HG02763 (cell line): ENCODE data around the gene ADIPOR1.
A peak's percentile ranks its signal among the peaks of the same experiment; 100 is the strongest.
"Not testable (repeated sequence)": the region's sequence is repeated elsewhere in the genome, so short reads cannot be mapped to it uniquely, and the experiment has no call there.

ENCODE experiments used
- ATAC-seq: cut with Tn5 transposase; IDR thresholded peaks from one replicate; pipeline ENCODE4 v1.9.1; 2021; ENCODE audit warnings: mild to moderate bottlenecking, moderate library complexity; ENCODE audit not compliant: unreplicated experiment

Gene ADIPOR1

GRCh38 chr1:202940561-202940960 is 17.6 kb downstream of the ADIPOR1 start:
- ATAC-seq: no peak

- no peak for ATAC-seq
Measured at GRCh38 chr1:202938287-202938925, 19.7 kb downstream of the ADIPOR1 start.

- not testable (repeated sequence) for ATAC-seq
Measured at GRCh38 chr1:202936409-202936808, 21.7 kb downstream of the ADIPOR1 start.

- no peak for ATAC-seq
Measured at GRCh38 chr1:202935844-202936243, 22.3 kb downstream of the ADIPOR1 start.

- ATAC-seq: no peak
Measured at GRCh38 chr1:202934755-202935154, 23.4 kb downstream of the ADIPOR1 start.

GRCh38 chr1:202932476-202932875 is 25.6 kb downstream of the ADIPOR1 start:
- no peak for ATAC-seq

GRCh38 chr1:202926581-202927491 is 31.3 kb downstream of the ADIPOR1 start, which contains the start of gene KLHL12:
KLHL12 (minus strand) TSS chr1:202927234; CDS start chr1:202925162, 2,072 bp downstream.
- peak; percentile 92 for ATAC-seq

GRCh38 chr1:202923533-202923932 is 34.6 kb downstream of the ADIPOR1 start:
- no peak for ATAC-seq

- ATAC-seq: no peak
Measured at GRCh38 chr1:202919615-202920014, 38.5 kb downstream of the ADIPOR1 start.

GRCh38 chr1:202915146-202915545 is 43.0 kb downstream of the ADIPOR1 start:
- no peak for ATAC-seq

- ATAC-seq: not testable (repeated sequence)
Measured at GRCh38 chr1:202912476-202912875, 45.6 kb downstream of the ADIPOR1 start.

- ATAC-seq: no peak
Measured at GRCh38 chr1:202909494-202909893, 48.6 kb downstream of the ADIPOR1 start.

GRCh38 chr1:202908998-202909397 is 49.1 kb downstream of the ADIPOR1 start:
- ATAC-seq: no peak

GRCh38 chr1:202905331-202905730 is 52.8 kb downstream of the ADIPOR1 start:
- no peak for ATAC-seq

- not testable (repeated sequence) for ATAC-seq
Measured at GRCh38 chr1:202903808-202904207, 54.3 kb downstream of the ADIPOR1 start.

- no peak for ATAC-seq
Measured at GRCh38 chr1:202901555-202901954, 56.6 kb downstream of the ADIPOR1 start.

- no peak for ATAC-seq
Measured at GRCh38 chr1:202892501-202892900, 65.6 kb downstream of the ADIPOR1 start.
